ENCODE data around the gene SCML1.
A peak's percentile ranks its signal among the peaks of the same experiment; 100 is the strongest.

Gene SCML1

DNA sequence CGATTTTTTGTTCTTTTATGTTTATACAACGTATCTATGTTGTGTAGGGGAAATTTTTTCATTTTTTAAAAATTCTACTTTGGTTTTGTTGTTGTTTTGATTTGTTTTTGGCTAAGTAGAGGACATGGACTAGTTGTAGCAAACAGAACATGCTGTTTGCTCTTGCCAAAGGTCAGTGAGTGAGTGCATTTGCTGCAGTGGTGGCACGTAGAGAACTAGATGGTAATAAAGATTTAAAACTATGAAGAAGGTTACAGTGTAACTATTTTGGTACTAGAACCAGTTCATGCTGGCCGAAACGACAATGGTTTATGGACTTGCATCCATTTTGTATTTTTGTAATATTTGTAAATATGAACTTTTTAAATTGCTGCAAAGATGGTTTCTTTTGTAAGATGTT, 1.9 kb upstream of the SCML1 start:
- H3K36me3 Mint-ChIP-seq (ENCODE audit: low read depth): peaks cover 12% of the 10 kb centered on the region
- DNase-seq: no peak
- H3K9me3 Mint-ChIP-seq: peaks cover 9% of the 10 kb centered on the region
- H3K27ac Mint-ChIP-seq: peak overlapping the region; percentile 72
- H3K4me1 Mint-ChIP-seq: peaks cover 43% of the 10 kb centered on the region
- peak overlapping the region; percentile 55 for H3K4me3 Mint-ChIP-seq
- peaks cover 7% of the 10 kb centered on the region for H3K27me3 Mint-ChIP-seq (ENCODE audit: low read depth, poor library complexity)
- TF ChIP-seq CTCF (IDR thresholded peaks at IDR 0.05): no peak

DNA sequence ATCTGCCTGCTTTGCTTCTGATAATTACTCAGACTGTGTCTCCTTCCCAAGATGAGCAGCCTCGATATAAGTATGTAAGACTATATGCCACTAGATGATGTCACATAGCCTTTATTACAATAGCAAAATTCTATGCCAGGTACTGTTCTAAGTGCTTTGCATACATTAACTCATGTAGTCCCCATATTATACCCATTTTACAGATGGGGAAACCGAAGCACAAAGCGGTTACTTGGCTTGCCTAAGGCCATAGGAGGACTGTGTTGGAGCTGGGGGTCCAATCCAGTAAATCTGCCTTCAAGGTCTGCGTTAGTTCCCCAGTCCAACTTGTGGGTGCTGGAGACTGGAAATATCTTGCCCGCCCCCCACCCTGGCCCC, 826 bp upstream of the SCML1 start:
- no peak for DNase-seq
- H3K36me3 Mint-ChIP-seq (ENCODE audit: low read depth): peaks cover 12% of the 10 kb centered on the region
- H3K27ac Mint-ChIP-seq: peak overlapping the region; percentile 72

GRCh38 chrX:17737710-17737985, 355 bp downstream of the SCML1 start:
- DNase-seq: peak; percentile 42
- no peak for TF ChIP-seq CTCF (IDR thresholded peaks at IDR 0.05)
- peak overlapping the region; percentile 96 for H3K27ac Mint-ChIP-seq
- H3K4me3 Mint-ChIP-seq: peak overlapping the region; percentile 88
- H3K4me1 Mint-ChIP-seq: peaks cover 54% of the 10 kb centered on the region
- peaks cover 9% of the 10 kb centered on the region for H3K9me3 Mint-ChIP-seq
- H3K27me3 Mint-ChIP-seq (ENCODE audit: low read depth, poor library complexity): peaks cover 9% of the 10 kb centered on the region
- H3K36me3 Mint-ChIP-seq (ENCODE audit: low read depth): peaks cover under 1% of the 10 kb centered on the region

More for the DNA sequence above, 826 bp upstream of the SCML1 start:
- peak overlapping the region; percentile 76 for H3K4me3 Mint-ChIP-seq
- H3K27me3 Mint-ChIP-seq (ENCODE audit: low read depth, poor library complexity): peaks cover 9% of the 10 kb centered on the region
- peaks cover 9% of the 10 kb centered on the region for H3K9me3 Mint-ChIP-seq
- peaks cover 51% of the 10 kb centered on the region for H3K4me1 Mint-ChIP-seq
- TF ChIP-seq CTCF (IDR thresholded peaks at IDR 0.05): no peak

DNA sequence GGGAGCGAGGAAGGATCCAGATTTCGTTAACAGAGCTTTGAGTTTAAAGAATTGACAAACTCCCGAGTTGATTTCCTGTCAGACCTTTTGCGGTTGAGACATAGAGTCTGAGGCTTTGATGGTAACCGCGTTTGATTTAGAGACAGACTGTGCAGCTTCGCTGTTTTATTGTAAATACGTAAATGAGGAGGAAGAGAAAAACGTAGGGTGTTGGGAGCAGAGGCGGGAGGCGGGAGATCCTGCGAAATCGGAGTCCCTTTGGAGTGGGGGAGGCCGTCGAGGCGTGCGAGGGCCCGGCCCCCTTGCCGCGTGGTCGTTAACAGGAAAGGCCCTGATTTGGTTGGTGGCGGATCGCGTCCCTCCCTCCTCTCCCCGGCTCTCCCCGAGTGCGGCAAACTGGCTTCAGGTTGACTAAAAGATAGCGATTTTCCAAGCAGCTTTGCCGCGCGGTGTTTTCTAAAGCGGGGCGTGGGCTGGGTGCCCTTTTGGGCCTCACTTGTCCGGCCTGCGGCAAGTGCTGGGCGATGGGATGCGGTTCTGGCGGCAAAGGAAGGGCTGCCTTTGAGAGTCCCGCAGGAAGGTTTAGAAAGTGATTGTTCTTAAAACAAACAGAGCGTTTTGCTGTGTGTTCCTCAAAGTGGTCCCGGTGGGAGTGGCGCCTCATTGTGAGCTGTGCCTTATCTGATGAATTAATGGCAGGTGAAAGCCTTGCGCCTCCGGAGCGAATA, 857 bp downstream of the SCML1 start:
- DNase-seq: peak; percentile 53
- Mint-ChIP-seq H3K27me3 (ENCODE audit: low read depth, poor library complexity) (peaks cover 9% of the 10 kb centered on the region), H3K4me3 (peak overlapping the region; percentile 88)

DNA sequence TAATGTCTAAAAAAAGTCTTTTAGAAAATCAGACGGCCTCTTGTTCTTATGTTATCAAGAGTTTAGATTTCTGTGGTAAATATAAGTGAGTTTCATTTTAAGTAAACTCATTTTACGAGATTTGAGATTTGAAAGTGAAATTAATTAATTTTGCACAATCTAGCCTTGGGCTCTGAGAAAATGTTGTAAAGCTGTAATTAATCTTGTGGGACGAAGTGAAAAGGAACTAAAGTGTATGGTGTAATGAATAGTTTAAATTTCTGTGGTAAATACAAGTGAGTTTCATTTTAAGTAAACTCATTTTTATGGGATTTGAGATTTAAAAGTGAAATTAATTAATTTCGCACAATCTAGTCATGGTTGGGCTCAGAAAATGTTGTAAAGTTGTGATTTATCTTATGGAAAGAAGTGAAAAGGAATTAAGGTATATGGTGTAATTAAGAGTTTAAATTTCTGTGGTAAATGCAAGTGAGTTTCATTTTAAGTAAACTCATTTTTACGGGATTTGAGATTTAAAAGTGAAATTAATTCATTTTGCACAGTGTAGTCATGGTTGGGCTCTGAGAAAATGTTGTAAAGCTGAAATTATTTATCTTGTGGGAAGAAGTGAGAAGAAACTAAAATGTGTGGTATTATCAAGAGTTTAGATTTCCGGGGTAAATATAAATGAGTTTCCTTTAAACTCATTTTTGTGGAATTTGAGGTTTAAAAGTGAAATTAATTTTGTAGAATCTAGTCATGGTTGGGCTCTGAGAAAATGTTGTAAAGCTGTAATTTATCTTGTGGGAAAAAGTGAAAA, 1.6 kb downstream of the SCML1 start:
- peak overlapping the region; percentile 88 for H3K4me3 Mint-ChIP-seq
- no peak for DNase-seq
- no peaks in the 10 kb centered on the region for H3K36me3 Mint-ChIP-seq (ENCODE audit: low read depth)
- TF ChIP-seq CTCF (IDR thresholded peaks at IDR 0.05): no peak
- peak overlapping the region; percentile 96 for H3K27ac Mint-ChIP-seq
- H3K9me3 Mint-ChIP-seq: peaks cover 9% of the 10 kb centered on the region
- H3K27me3 Mint-ChIP-seq (ENCODE audit: low read depth, poor library complexity): peaks cover 9% of the 10 kb centered on the region
- peaks cover 55% of the 10 kb centered on the region for H3K4me1 Mint-ChIP-seq

More for the DNA sequence above, 857 bp downstream of the SCML1 start:
- no peak for TF ChIP-seq CTCF (IDR thresholded peaks at IDR 0.05)
- peaks cover 56% of the 10 kb centered on the region for H3K4me1 Mint-ChIP-seq
- peaks cover 9% of the 10 kb centered on the region for H3K9me3 Mint-ChIP-seq
- H3K27ac Mint-ChIP-seq: peak overlapping the region; percentile 96
- no peaks in the 10 kb centered on the region for H3K36me3 Mint-ChIP-seq (ENCODE audit: low read depth)
